ENCODE results near the gene JMJD8.

The JMJD8 gene

GRCh38 chr16:684071-684794 lies at the start of gene JMJD8:
TSS of gene JMJD8 (minus strand) at chr16:684334. CDS start at chr16:684319, 15 bp downstream.
- in situ Hi-C loops (cut with HindIII; ENCODE audit: low sequenced_read_pairs) = no loop called here

- in situ Hi-C loops (cut with HindIII; ENCODE audit: low sequenced_read_pairs) = no loop called here
These were observed 49.5 kb upstream of the JMJD8 start for GRCh38 chr16:733382-734207.

- in situ Hi-C loops (cut with HindIII; ENCODE audit: low sequenced_read_pairs) = no loop called here
These were observed 48.8 kb upstream of the JMJD8 start for GRCh38 chr16:732936-733335.

- in situ Hi-C loops (cut with HindIII; ENCODE audit: low sequenced_read_pairs) = no loop called here
These were observed 48.2 kb upstream of the JMJD8 start for GRCh38 chr16:732332-732731.

- in situ Hi-C loops (cut with HindIII; ENCODE audit: low sequenced_read_pairs) = no loop called here
These were observed 46.8 kb upstream of the JMJD8 start for GRCh38 chr16:730666-731509.

GRCh38 chr16:729768-730665 lies 45.9 kb upstream of the JMJD8 start:
- in situ Hi-C loops (cut with HindIII; ENCODE audit: low sequenced_read_pairs) = no loop called here

GRCh38 chr16:728890-729744 lies 45.0 kb upstream of the JMJD8 start:
- in situ Hi-C loops (cut with HindIII; ENCODE audit: low sequenced_read_pairs) = no loop called here

- in situ Hi-C loops (cut with HindIII; ENCODE audit: low sequenced_read_pairs) = no loop called here
These were observed 44.2 kb upstream of the JMJD8 start for GRCh38 chr16:728131-728889.

- in situ Hi-C loops (cut with HindIII; ENCODE audit: low sequenced_read_pairs) = no loop called here
These were observed 43.3 kb upstream of the JMJD8 start for GRCh38 chr16:727291-727977.

- in situ Hi-C loops (cut with HindIII; ENCODE audit: low sequenced_read_pairs) = no loop called here
These were observed 42.5 kb upstream of the JMJD8 start, which contains the start of the genes CCDC78 and HAGHL for GRCh38 chr16:726438-727290. TSS of gene CCDC78 (minus strand) at chr16:726443. CDS start at chr16:726367, 76 bp downstream. TSS of gene HAGHL (plus strand) at chr16:727106. CDS start at chr16:727510, 404 bp downstream.

GRCh38 chr16:726188-726437 lies 42.0 kb upstream of the JMJD8 start:
- in situ Hi-C loops (cut with HindIII; ENCODE audit: low sequenced_read_pairs) = no loop called here

GRCh38 chr16:725463-726187 lies 41.5 kb upstream of the JMJD8 start:
- in situ Hi-C loops (cut with HindIII; ENCODE audit: low sequenced_read_pairs) = no loop called here

GRCh38 chr16:725041-725376 lies 40.9 kb upstream of the JMJD8 start:
- in situ Hi-C loops (cut with HindIII; ENCODE audit: low sequenced_read_pairs) = no loop called here

GRCh38 chr16:724188-725040 lies 40.3 kb upstream of the JMJD8 start:
- in situ Hi-C loops (cut with HindIII; ENCODE audit: low sequenced_read_pairs) = no loop called here

GRCh38 chr16:723695-724094 lies 39.6 kb upstream of the JMJD8 start:
- in situ Hi-C loops (cut with HindIII; ENCODE audit: low sequenced_read_pairs) = no loop called here

Data from endothelial cell of hepatic sinusoid (primary cell).